NB4 (cell line): ENCODE data around the gene PTPRK.

Experiments
- DNase-seq: peaks from one replicate; pipeline ENCODE4 v3.0.0; 2010; ENCODE audit warnings: low read depth
- H3K4me3 ChIP-seq: one replicate; pipeline ENCODE4 v1.5.1; 2011; ENCODE audit warnings: mild to moderate bottlenecking, low read depth, low read length, moderate library complexity
- MYC ChIP-seq: IDR thresholded peaks from 2 replicates; pipeline ENCODE4 v1.6.1; 2011; ENCODE audit warnings: low read depth, low read length
- POLR2A ChIP-seq: IDR thresholded peaks from 2 replicates; pipeline ENCODE4 v1.6.1; 2011; ENCODE audit warnings: mild to moderate bottlenecking; ENCODE audit not compliant: insufficient read length; ENCODE audit errors: extremely low read depth
- TF ChIP-seq, protein P1 (sequence below): IDR thresholded peaks from 2 replicates; pipeline ENCODE4 v1.6.1; 2011; ENCODE audit warnings: low read depth, low read length
- TF ChIP-seq, protein P2 (sequence below): IDR thresholded peaks from one replicate; pipeline ENCODE4 v1.5.1; 2012; ENCODE audit warnings: low read depth, low read length

Gene PTPRK

DNA sequence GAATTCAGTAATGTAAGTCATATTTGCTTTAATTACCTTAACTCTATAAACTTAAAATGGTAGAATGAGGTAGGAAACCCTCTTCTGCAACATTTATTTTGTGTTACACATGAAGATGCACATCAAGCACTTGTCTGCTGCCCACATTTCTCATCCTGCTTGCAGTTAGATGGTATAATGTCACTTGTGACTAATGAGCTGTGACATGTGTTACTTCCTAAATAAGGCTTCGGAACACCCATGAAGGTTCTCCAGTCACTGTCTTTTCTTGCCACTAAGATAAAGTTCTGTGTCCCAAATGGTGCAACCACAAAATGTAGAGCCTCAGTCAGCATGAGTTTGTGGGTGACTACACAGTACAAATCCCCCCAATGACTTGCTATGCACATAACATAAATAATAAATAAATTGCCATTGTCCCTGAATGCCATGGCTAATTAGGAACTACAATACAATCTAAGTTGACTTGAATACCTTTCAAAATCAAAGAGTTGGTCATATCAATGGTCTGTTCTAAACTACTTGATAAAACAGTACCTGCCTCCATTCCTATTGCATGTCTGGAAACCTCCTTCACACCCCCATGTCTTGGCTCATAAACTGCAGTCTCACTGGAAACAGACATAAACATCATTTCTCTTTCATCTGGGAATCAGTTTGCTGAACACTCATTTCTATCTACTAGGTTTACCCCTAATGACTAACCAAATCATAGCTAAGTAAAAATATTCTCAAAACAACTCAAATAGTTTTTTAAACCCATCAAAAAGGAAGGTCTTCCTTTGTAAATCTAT lies 157.2 kb downstream of the PTPRK start:
- DNase-seq: no peak
- no peak for TF ChIP-seq MYC
- TF ChIP-seq POLR2A: no peak
- TF ChIP-seq, protein P1, sequence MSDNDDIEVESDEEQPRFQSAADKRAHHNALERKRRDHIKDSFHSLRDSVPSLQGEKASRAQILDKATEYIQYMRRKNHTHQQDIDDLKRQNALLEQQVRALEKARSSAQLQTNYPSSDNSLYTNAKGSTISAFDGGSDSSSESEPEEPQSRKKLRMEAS: no peak
- TF ChIP-seq, protein P2, sequence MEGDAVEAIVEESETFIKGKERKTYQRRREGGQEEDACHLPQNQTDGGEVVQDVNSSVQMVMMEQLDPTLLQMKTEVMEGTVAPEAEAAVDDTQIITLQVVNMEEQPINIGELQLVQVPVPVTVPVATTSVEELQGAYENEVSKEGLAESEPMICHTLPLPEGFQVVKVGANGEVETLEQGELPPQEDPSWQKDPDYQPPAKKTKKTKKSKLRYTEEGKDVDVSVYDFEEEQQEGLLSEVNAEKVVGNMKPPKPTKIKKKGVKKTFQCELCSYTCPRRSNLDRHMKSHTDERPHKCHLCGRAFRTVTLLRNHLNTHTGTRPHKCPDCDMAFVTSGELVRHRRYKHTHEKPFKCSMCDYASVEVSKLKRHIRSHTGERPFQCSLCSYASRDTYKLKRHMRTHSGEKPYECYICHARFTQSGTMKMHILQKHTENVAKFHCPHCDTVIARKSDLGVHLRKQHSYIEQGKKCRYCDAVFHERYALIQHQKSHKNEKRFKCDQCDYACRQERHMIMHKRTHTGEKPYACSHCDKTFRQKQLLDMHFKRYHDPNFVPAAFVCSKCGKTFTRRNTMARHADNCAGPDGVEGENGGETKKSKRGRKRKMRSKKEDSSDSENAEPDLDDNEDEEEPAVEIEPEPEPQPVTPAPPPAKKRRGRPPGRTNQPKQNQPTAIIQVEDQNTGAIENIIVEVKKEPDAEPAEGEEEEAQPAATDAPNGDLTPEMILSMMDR: no peak
- no peak overlapping the region for H3K4me3 ChIP-seq

DNA sequence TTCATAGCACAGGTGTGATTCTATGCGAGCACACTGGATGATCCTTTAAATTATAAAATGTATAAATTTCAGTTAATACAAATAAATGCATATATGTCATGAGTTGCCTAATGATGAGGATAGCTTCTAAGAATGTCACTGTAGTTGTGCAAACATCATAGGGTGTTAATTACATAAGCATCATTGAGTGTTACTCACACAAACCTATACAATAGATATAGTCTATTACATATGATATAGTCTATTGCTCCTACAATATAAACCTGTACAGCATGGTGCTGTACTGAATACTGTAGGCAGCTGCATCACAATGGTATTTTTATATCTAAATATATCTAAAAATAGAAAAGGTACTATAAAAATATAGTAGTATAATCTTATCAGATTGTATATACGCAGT lies 159.0 kb downstream of the PTPRK start:
- DNase-seq: no peak
- H3K4me3 ChIP-seq: no peak overlapping the region
- TF ChIP-seq, protein P1: no peak
- TF ChIP-seq POLR2A: no peak
- no peak for TF ChIP-seq MYC
- TF ChIP-seq, protein P2: no peak

DNA sequence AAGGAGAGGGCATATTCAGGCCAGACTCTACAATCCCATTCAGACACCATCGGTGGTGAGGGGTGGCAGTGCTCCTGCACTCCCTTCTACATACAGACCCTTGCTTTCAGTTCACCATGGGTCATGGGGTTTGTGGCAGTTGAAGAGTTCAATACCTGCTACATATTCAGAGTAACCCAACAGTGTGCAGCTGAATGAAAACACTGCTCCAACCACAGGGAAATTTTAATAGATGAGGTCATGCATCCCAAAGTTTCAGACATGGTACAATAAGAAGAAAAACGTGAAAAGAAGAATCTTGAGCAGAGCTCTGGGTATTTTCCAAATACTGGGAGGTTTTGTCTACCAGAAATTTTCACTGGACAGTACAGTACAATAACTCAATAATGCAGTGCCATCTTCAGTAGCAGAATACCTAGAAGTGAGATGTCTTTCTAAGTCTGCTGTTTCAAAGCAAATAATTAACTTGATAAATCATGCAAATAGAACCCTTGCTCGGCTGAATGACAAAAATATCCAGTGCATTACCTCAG lies 162.1 kb downstream of the PTPRK start:
- TF ChIP-seq POLR2A: no peak
- no peak for TF ChIP-seq MYC
- TF ChIP-seq, protein P2: no peak
- TF ChIP-seq, protein P1: no peak
- H3K4me3 ChIP-seq: no peak overlapping the region
- DNase-seq: no peak

DNA sequence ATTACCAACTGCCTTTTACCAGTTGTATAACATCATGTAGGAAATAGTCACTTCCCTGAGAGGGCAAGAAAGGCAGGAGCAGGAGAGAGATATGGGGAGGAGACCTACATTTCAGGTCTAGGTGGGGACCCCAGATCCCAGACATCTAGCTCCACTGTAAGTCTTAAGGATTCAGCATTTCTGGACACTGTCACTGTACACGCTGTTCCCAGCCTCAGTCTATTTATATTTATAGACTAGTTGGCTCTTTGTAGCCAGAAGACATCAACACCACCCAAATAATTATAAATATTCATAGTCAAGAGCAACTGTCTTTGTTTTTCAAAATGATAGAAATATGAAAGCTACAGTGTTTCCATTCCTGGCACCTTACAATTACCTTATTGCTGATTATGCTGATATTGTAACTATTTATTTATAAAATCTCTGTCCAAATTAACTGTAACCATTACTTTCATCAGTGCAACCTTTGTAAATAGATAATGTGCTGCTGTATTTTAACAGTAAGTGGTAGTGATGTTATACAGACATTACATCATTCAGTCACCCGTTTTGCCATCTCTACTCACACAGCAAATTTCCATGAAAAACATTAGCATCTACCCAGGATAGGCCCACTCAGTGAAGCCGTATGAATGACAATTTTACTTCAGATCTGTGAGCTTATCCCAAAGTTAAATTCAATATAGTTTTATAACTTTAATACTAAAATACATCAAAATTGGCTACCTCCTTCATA lies 162.8 kb downstream of the PTPRK start:
- no peak for DNase-seq
- TF ChIP-seq, protein P1: no peak
- TF ChIP-seq, protein P2: no peak
- TF ChIP-seq POLR2A (no peak), MYC (no peak)
- no peak overlapping the region for H3K4me3 ChIP-seq

DNA sequence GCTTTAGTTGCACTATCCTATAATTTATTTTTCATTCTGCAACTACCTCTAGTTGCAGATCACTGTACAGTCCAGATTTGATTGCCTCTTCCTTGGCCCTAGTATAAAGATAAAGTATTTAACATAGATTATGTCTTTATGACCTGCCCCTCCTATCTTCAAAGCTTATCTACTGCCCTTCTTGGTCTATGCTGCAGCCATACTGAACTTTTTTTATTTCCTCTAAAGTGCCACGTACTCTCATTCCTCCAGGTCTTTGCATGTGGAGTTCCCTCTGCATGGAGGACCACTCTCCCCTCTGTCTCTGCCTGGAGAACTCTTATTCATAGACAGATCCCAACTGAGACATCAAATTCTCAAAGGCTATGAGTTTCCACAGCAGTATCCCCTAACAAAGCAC lies 168.0 kb downstream of the PTPRK start:
- TF ChIP-seq, protein P1: no peak
- TF ChIP-seq POLR2A: no peak
- TF ChIP-seq, protein P2: no peak
- TF ChIP-seq MYC: no peak
- H3K4me3 ChIP-seq: no peak overlapping the region
- DNase-seq: no peak

DNA sequence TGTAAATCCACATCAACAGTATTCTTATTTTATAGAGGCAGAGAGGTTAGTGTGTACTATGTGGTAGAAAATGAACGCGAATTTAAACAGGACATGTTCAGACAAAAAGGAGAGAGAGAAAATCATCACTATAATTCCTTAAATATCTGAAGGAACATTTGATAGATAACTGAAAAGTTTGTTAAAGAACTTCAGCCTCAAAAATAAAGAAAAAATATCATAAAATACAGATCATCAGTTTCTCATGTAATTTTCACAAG lies 169.2 kb downstream of the PTPRK start:
- DNase-seq: no peak
- TF ChIP-seq, protein P2: no peak
- TF ChIP-seq POLR2A (no peak), MYC (no peak)
- TF ChIP-seq, protein P1: no peak
- H3K4me3 ChIP-seq: no peak overlapping the region
